Smooth muscle cell (in vitro differentiated cells): ENCODE results near the gene PLXDC1. TPM values are rescaled to one million over a fixed set of nuclear protein-coding genes. Genes with fewer than 3 reads are reported as not detected.
"Not testable (repeated sequence)": the region's sequence is repeated elsewhere in the genome, so short reads cannot be mapped to it uniquely, and the experiment has no call there.

Experiments
- DNase-seq: peaks from one replicate; lab custom pipeline; 2025; ENCODE audit not compliant: unreplicated experiment; lab: John Stamatoyannopoulos, UW
- H2AFZ ChIP-seq: fragments of 200-600 bp; sonication (generic); 2 replicates; pipeline ENCODE4 v1.6.0; 2016; ENCODE audit warnings: antibody characterized with exemption, low read depth, mild to moderate bottlenecking
- H3F3A ChIP-seq: fragments of 200-600 bp; sonication (generic); 2 replicates; pipeline ENCODE4 v1.6.0; 2017; ENCODE audit warnings: antibody characterized with exemption, low read depth
- H3K27ac ChIP-seq: fragments of 200-600 bp; sonication (generic); 2 replicates; pipeline ENCODE4 v1.5.1; 2016; ENCODE audit warnings: low read depth, mild to moderate bottlenecking
- H3K27me3 ChIP-seq: fragments of 200-600 bp; sonication (generic); 2 replicates; pipeline ENCODE4 v1.6.1; 2016; ENCODE audit warnings: low read depth, mild to moderate bottlenecking
- H3K36me3 ChIP-seq: fragments of 200-600 bp; sonication (generic); 2 replicates; pipeline ENCODE4 v1.5.1; 2016; ENCODE audit warnings: low read depth
- H3K4me1 ChIP-seq: fragments of 200-600 bp; sonication (generic); 2 replicates; pipeline ENCODE4 v1.5.1; 2016; ENCODE audit warnings: low read depth
- H3K4me2 ChIP-seq: fragments of 200-600 bp; sonication (generic); 2 replicates; pipeline ENCODE4 v1.6.0; 2016; ENCODE audit warnings: mild to moderate bottlenecking
- H3K4me3 ChIP-seq: fragments of 200-600 bp; sonication (generic); 2 replicates; pipeline ENCODE4 v1.5.1; 2016; ENCODE audit warnings: mild to moderate bottlenecking
- H3K79me2 ChIP-seq: fragments of 200-600 bp; sonication (generic); 2 replicates; pipeline ENCODE4 v1.6.0; 2016; ENCODE audit warnings: low read depth, mild to moderate bottlenecking
- H3K9ac ChIP-seq: fragments of 200-600 bp; sonication (generic); 2 replicates; pipeline ENCODE4 v1.6.0; 2016; ENCODE audit warnings: low read depth
- H3K9me3 ChIP-seq: fragments of 200-600 bp; sonication (generic); replicated peaks from 2 replicates; pipeline ENCODE4 v1.5.1; 2016; ENCODE audit warnings: low read depth
- H4K20me1 ChIP-seq: fragments of 200-600 bp; sonication (generic); 2 replicates; pipeline ENCODE4 v1.6.0; 2016; ENCODE audit warnings: low read depth
- CTCF ChIP-seq: fragments of 200-600 bp; sonication (generic); IDR thresholded peaks from 2 replicates; pipeline ENCODE4 v1.5.1; 2017; ENCODE audit warnings: borderline replicate concordance, mild to moderate bottlenecking, antibody characterized with exemption; ENCODE audit not compliant: insufficient read depth, poor library complexity, severe bottlenecking
- WGBS: methylation state at CpG from one replicate; pipeline ENCODE4 v1.1.7; 2016; ENCODE audit warnings: low lambda C conversion rate; 5-methylcytosine and 5-hydroxymethylcytosine counted together
- polyA plus RNA-seq: library from polyadenylated mRNA; unstranded; fragments of >200 nt; fragmentation: Nextera tagmentation; extraction: Ambion mirVana; gene quantifications from 2 replicates; pipeline ENCODE4 v1.2.1, GENCODE V29; 2016
- total RNA-seq: library from RNA; depleted of rRNA; stranded (reverse); fragments of >200 nt; gene quantifications from 2 replicates; pipeline ENCODE4 v1.2.3, GENCODE V29; 2014

Gene PLXDC1
- total and polyA plus RNA-seq, 2 experiments from 2014 or later, result 17.4 to 18.5 TPM

GRCh38 chr17:39036009-39036408, 115.4 kb downstream of the PLXDC1 start:
- no peak for DNase-seq
- WGBS, result 60% methylated on average over 2 of the region's 2 CpGs
- no peaks in the 10 kb centered on the region for H3K27me3 ChIP-seq
- H2AFZ ChIP-seq, result no peak overlapping the region
- H3K79me2 ChIP-seq, result no peaks in the 10 kb centered on the region
- H3K9me3 ChIP-seq, result no peaks in the 10 kb centered on the region
- no peak overlapping the region for H3K9ac ChIP-seq
- no peak overlapping the region for H3K27ac ChIP-seq
- H3K4me1 ChIP-seq, result no peaks in the 10 kb centered on the region
- H3K4me3 ChIP-seq, result no peak overlapping the region
- H4K20me1 ChIP-seq, result no peaks in the 10 kb centered on the region
- no peak for TF ChIP-seq CTCF
- H3K36me3 ChIP-seq, result no peaks in the 10 kb centered on the region
- no peaks in the 10 kb centered on the region for H3F3A ChIP-seq
- H3K4me2 ChIP-seq, result no peak overlapping the region

GRCh38 chr17:39035578-39035977, 115.9 kb downstream of the PLXDC1 start:
- H3K4me3 ChIP-seq, H3K9ac ChIP-seq, H3K79me2 ChIP-seq, H3K36me3 ChIP-seq, H3K9me3 ChIP-seq, H4K20me1 ChIP-seq, H3F3A ChIP-seq, H3K4me2 ChIP-seq, DNase-seq, H3K4me1 ChIP-seq, H3K27me3 ChIP-seq, H2AFZ ChIP-seq, H3K27ac ChIP-seq: not testable (repeated sequence)
- 89% methylated on average over 15 of the region's 16 CpGs for WGBS

- 97% methylated on average over 6 of the region's 6 CpGs for WGBS
Measured at GRCh38 chr17:39028690-39029089, 122.7 kb downstream of the PLXDC1 start.

GRCh38 chr17:39027455-39028035, 123.9 kb downstream of the PLXDC1 start:
- peak overlapping the region; percentile 86 for H3K4me2 ChIP-seq

More at GRCh38 chr17:39028690-39029089, 122.7 kb downstream of the PLXDC1 start:
- no peak overlapping the region for H3K4me3 ChIP-seq
- H3K36me3 ChIP-seq, result no peaks in the 10 kb centered on the region
- DNase-seq, result no peak
- peaks cover 18% of the 10 kb centered on the region for H3K27me3 ChIP-seq
- no peaks in the 10 kb centered on the region for H3K79me2 ChIP-seq
- no peak overlapping the region for H3K9ac ChIP-seq
- no peak overlapping the region for H2AFZ ChIP-seq
- no peak for TF ChIP-seq CTCF
- no peaks in the 10 kb centered on the region for H3K9me3 ChIP-seq
- peaks cover 4% of the 10 kb centered on the region for H3K4me1 ChIP-seq
- H4K20me1 ChIP-seq, result no peaks in the 10 kb centered on the region
- H3K27ac ChIP-seq, result no peak overlapping the region
- no peak overlapping the region for H3K4me2 ChIP-seq
- H3F3A ChIP-seq, result no peaks in the 10 kb centered on the region

More at GRCh38 chr17:39027455-39028035, 123.9 kb downstream of the PLXDC1 start:
- 45% methylated on average over 21 of the region's 21 CpGs for WGBS
- Histone ChIP-seq H3K79me2 (no peaks in the 10 kb centered on the region), H3K9ac (no peak overlapping the region), H3F3A (no peaks in the 10 kb centered on the region), H3K36me3 (no peaks in the 10 kb centered on the region), H3K4me1 (peaks cover 4% of the 10 kb centered on the region), H4K20me1 (no peaks in the 10 kb centered on the region), H3K27ac (no peak overlapping the region), H3K9me3 (no peaks in the 10 kb centered on the region), H3K4me3 (peak overlapping the region; percentile 49), H2AFZ (peak overlapping the region; percentile 79), H3K27me3 (peaks cover 18% of the 10 kb centered on the region)
- DNase-seq, result no peak
- TF ChIP-seq CTCF, result no peak
